H9 (cell line): Measurements from ENCODE around the gene TBC1D9. TPM values are rescaled to one million over a fixed set of nuclear protein-coding genes. Genes with fewer than 3 reads are reported as not detected.

Source experiments
- DNase-seq: peaks from one replicate; pipeline ENCODE4 v3.0.0-alpha.2; 2017
- H2AFZ ChIP-seq: one replicate; pipeline ENCODE4 v1.6.1; 2013; ENCODE audit warnings: mild to moderate bottlenecking, low read length, control low read depth, moderate library complexity
- H2AK5ac ChIP-seq: 2 replicates; pipeline ENCODE4 v1.6.1; 2013; ENCODE audit warnings: low read length, control low read depth, mixed read lengths; ENCODE audit not compliant: insufficient read length
- H2BK120ac ChIP-seq: one replicate; pipeline ENCODE4 v1.6.1; 2013; ENCODE audit warnings: low read depth, mild to moderate bottlenecking, low read length, control low read depth, inconsistent platforms; ENCODE audit not compliant: poor library complexity, severe bottlenecking
- H2BK12ac ChIP-seq: 2 replicates; pipeline ENCODE4 v1.6.1; 2013; ENCODE audit warnings: low read length, control low read depth, mixed read lengths, low read depth; ENCODE audit not compliant: insufficient read length
- H2BK15ac ChIP-seq: 2 replicates; pipeline ENCODE4 v1.6.1; 2013; ENCODE audit warnings: low read depth, low read length, control low read depth
- H2BK20ac ChIP-seq: one replicate; pipeline ENCODE4 v1.6.1; 2013; ENCODE audit warnings: low read depth, mild to moderate bottlenecking, low read length, control low read depth, inconsistent platforms; ENCODE audit not compliant: poor library complexity, severe bottlenecking
- H2BK5ac ChIP-seq: 2 replicates; pipeline ENCODE4 v1.6.1; 2013; ENCODE audit warnings: low read length, control low read depth, mixed read lengths; ENCODE audit not compliant: insufficient read length
- H3K14ac ChIP-seq: 2 replicates; pipeline ENCODE4 v1.6.1; 2013; ENCODE audit warnings: low read length, control low read depth; ENCODE audit not compliant: insufficient read depth
- H3K18ac ChIP-seq: 2 replicates; pipeline ENCODE4 v1.6.1; 2013; ENCODE audit warnings: low read depth, mild to moderate bottlenecking, mixed read lengths, low read length, control low read depth; ENCODE audit not compliant: insufficient read length
- H3K23ac ChIP-seq: 2 replicates; pipeline ENCODE4 v1.6.1; 2013; ENCODE audit warnings: low read length, control low read depth, mixed read lengths, low read depth; ENCODE audit not compliant: insufficient read length
- H3K23me2 ChIP-seq: 2 replicates; pipeline ENCODE4 v1.6.1; 2013; ENCODE audit warnings: low read depth, mild to moderate bottlenecking, mixed read lengths, low read length, control low read depth; ENCODE audit not compliant: insufficient read length, poor library complexity, severe bottlenecking
- H3K27ac ChIP-seq: 2 replicates; pipeline ENCODE4 v1.5.1; 2013; ENCODE audit warnings: low read length, control low read depth, mixed read lengths, low read depth; ENCODE audit not compliant: insufficient read length
- H3K27me3 ChIP-seq: 2 replicates; pipeline ENCODE4 v1.6.1; 2013; ENCODE audit warnings: low read length, control low read depth, inconsistent platforms; ENCODE audit not compliant: insufficient read depth
- H3K4ac ChIP-seq: 2 replicates; pipeline ENCODE4 v1.6.1; 2013; ENCODE audit warnings: low read depth, mild to moderate bottlenecking, control low read depth, inconsistent platforms, low read length, moderate library complexity
- H3K4me1 ChIP-seq: 2 replicates; pipeline ENCODE4 v1.6.1; 2013; ENCODE audit warnings: low read length, control low read depth, inconsistent platforms; ENCODE audit not compliant: insufficient read depth
- H3K4me2 ChIP-seq: 2 replicates; pipeline ENCODE4 v1.6.1; 2013; ENCODE audit warnings: low read length, control low read depth, mixed read lengths; ENCODE audit not compliant: insufficient read length, insufficient read depth
- H3K56ac ChIP-seq: 2 replicates; pipeline ENCODE4 v1.6.1; 2013; ENCODE audit warnings: low read depth, mild to moderate bottlenecking, mixed read lengths, low read length, control low read depth; ENCODE audit not compliant: insufficient read length
- H3K79me1 ChIP-seq: 2 replicates; pipeline ENCODE4 v1.6.1; 2013; ENCODE audit warnings: low read depth, mild to moderate bottlenecking, moderate library complexity, low read length, control low read depth, inconsistent platforms; ENCODE audit not compliant: insufficient read depth, poor library complexity, severe bottlenecking
- H3K79me2 ChIP-seq: 2 replicates; pipeline ENCODE4 v1.6.1; 2013; ENCODE audit warnings: low read length, control low read depth, inconsistent platforms; ENCODE audit not compliant: insufficient read depth
- H3K9ac ChIP-seq: 2 replicates; pipeline ENCODE4 v1.6.1; 2013; ENCODE audit warnings: low read length, control low read depth, mixed read lengths; ENCODE audit not compliant: insufficient read length; ENCODE audit errors: extremely low read depth
- H3K9me3 ChIP-seq: one replicate; pipeline ENCODE4 v1.6.1; 2013; ENCODE audit warnings: low read depth, low read length, inconsistent platforms; ENCODE audit not compliant: control insufficient read depth
- H3T11ph ChIP-seq: one replicate; pipeline ENCODE4 v1.6.1; 2013; ENCODE audit warnings: mild to moderate bottlenecking, low read length, control low read depth, inconsistent platforms
- H4K20me1 ChIP-seq: one replicate; pipeline ENCODE4 v1.6.1; 2013; ENCODE audit not compliant: control insufficient read depth, insufficient read length, insufficient read depth
- H4K5ac ChIP-seq: 2 replicates; pipeline ENCODE4 v1.6.1; 2013; ENCODE audit warnings: low read depth, mild to moderate bottlenecking, mixed read lengths, low read length, control low read depth; ENCODE audit not compliant: insufficient read length
- H4K8ac ChIP-seq: replicated peaks from 2 replicates; pipeline ENCODE4 v1.6.1; 2013; ENCODE audit warnings: low read length, control low read depth, mixed read lengths, low read depth; ENCODE audit not compliant: insufficient read length
- H4K91ac ChIP-seq: 2 replicates; pipeline ENCODE4 v1.6.1; 2013; ENCODE audit warnings: low read depth, mild to moderate bottlenecking, moderate library complexity, mixed read lengths, low read length, control low read depth; ENCODE audit not compliant: insufficient read length
- H3K27ac Mint-ChIP-seq, 3 experiments: 2 replicates in 2 of 3; 3 replicates in 1 of 3; pipeline ENCODE4 v1.8.0; 2020 to 2021; ENCODE audit warnings: mixed read lengths in 3 of 3, mild to moderate bottlenecking in 1 of 3, moderate library complexity in 1 of 3
- H3K27me3 Mint-ChIP-seq: 2 replicates; pipeline ENCODE4 v1.8.0; 2021; ENCODE audit warnings: low read depth, mild to moderate bottlenecking, moderate library complexity, mixed read lengths
- H3K36me3 Mint-ChIP-seq, 3 experiments: 2 replicates in 2 of 3; 3 replicates in 1 of 3; pipeline ENCODE4 v1.8.0; 2020 to 2021; ENCODE audit warnings: low read depth in 3 of 3, mixed read lengths in 3 of 3; ENCODE audit not compliant: insufficient read depth in 1 of 3
- H3K4me1 Mint-ChIP-seq, 2 experiments: 2 replicates each; pipeline ENCODE4 v1.8.0; 2020; ENCODE audit warnings: mixed read lengths in 2 of 2
- H3K4me3 Mint-ChIP-seq, 2 experiments: 2 replicates in 1 of 2; 3 replicates in 1 of 2; pipeline ENCODE4 v1.8.0; 2020 to 2021; ENCODE audit warnings: mild to moderate bottlenecking in 2 of 2, mixed read lengths in 2 of 2, moderate library complexity in 1 of 2
- H3K9me3 Mint-ChIP-seq, 2 experiments: 2 replicates in 1 of 2; 3 replicates in 1 of 2; pipeline ENCODE4 v1.8.0; 2020; ENCODE audit warnings: mild to moderate bottlenecking in 2 of 2, mixed read lengths in 2 of 2, moderate library complexity in 1 of 2
- WGBS: extraction: QIAGEN DNeasy Blood & Tissue Kit; methylation state at CpG from one replicate; pipeline ENCODE4 v1.1.7; 2013; ENCODE audit warnings: missing lambda C conversion rate, low lambda C conversion rate, mixed read lengths; ENCODE audit not compliant: insufficient read length; ENCODE audit errors: extremely low coverage; 5-methylcytosine and 5-hydroxymethylcytosine counted together
- total RNA-seq: library from RNA; stranded (reverse); gene quantifications from 2 replicates; pipeline ENCODE4 v1.2.1, GENCODE V29; 2021
- TF ChIP-seq, protein P1 (sequence below): fragments of 200-600 bp; sonication (generic); conservative IDR thresholded peaks from 3 replicates; pipeline ENCODE4 v1.8.0; 2021; ENCODE audit warnings: antibody characterized with exemption, mild to moderate bottlenecking

Gene TBC1D9
- total RNA-seq, 1 experiment from 2014 or later, result 0.63 TPM

DNA sequence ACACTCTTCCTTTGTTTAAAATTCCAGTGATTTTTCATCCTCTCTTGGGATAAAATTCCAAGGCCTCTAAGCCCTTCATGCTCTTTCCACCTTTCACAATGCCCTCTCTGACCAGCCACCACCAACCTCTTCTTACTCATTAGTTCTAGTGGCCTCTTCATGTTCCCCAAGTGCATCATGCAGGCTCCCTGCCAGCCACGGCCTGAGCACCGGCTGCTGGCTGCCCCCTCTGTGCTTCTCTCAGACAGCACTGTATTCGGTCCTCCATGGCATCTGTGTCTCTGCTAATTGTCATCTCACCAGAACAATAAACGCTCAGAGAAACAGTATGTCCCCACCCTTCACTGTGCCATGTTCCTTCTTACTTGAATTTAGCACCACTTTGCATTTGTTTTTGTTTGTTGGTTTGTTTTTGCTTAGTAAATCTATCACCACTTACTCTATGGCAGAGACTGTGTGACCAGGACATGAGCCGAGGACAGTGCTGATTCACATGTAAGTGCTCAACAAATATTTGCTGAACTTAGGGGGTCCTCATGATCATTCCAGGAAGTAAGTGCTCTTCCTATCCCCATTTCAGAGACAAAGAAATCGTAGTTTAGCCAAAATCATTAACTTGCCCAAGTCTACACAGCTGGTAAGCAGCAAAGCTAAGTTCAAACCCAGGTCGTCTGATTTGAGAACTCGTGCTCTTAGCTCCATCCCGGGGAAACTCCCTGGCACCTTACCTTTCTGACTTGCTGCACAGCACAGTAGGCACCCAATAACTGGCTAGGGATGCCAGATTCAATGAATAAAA lies 110.4 kb downstream of the TBC1D9 start:
- Mint-ChIP-seq H3K36me3 (no peaks in the 10 kb centered on the region; a peak in 1 of 7 replicates), H3K27me3 (no peaks in the 10 kb centered on the region), H3K4me3 (no peak overlapping the region; a peak in 1 of 5 replicates), H3K4me1 (peaks cover 39 to 45% of the 10 kb centered on the region in 2 experiments), H3K9me3 (no peaks in the 10 kb centered on the region), H3K27ac (no peak overlapping the region; a peak in 2 of 7 replicates)
- Histone ChIP-seq H2AFZ (no peak overlapping the region), H3K4me1 (no peaks in the 10 kb centered on the region), H3K23me2 (no peaks in the 10 kb centered on the region), H2BK120ac (no peak overlapping the region), H4K8ac (no peak overlapping the region), H3K4ac (no peak overlapping the region), H3T11ph (no peak overlapping the region), H2AK5ac (no peak overlapping the region), H3K4me2 (no peak overlapping the region), H3K23ac (no peak overlapping the region), H4K5ac (no peak overlapping the region), H4K20me1 (no peaks in the 10 kb centered on the region), H3K9ac (no peak overlapping the region), H2BK15ac (no peak overlapping the region), H3K79me2 (no peaks in the 10 kb centered on the region), H2BK5ac (no peak overlapping the region), H2BK20ac (no peak overlapping the region), H2BK12ac (no peak overlapping the region), H4K91ac (no peak overlapping the region), H3K14ac (no peak overlapping the region), H3K79me1 (no peaks in the 10 kb centered on the region), H3K56ac (no peak overlapping the region), H3K18ac (no peak overlapping the region), H3K27me3 (no peaks in the 10 kb centered on the region), H3K9me3 (no peaks in the 10 kb centered on the region), H3K27ac (no peak overlapping the region)
- WGBS, result no CpG with 5 or more reads among the region's 9 CpGs
- TF ChIP-seq, protein P1, sequence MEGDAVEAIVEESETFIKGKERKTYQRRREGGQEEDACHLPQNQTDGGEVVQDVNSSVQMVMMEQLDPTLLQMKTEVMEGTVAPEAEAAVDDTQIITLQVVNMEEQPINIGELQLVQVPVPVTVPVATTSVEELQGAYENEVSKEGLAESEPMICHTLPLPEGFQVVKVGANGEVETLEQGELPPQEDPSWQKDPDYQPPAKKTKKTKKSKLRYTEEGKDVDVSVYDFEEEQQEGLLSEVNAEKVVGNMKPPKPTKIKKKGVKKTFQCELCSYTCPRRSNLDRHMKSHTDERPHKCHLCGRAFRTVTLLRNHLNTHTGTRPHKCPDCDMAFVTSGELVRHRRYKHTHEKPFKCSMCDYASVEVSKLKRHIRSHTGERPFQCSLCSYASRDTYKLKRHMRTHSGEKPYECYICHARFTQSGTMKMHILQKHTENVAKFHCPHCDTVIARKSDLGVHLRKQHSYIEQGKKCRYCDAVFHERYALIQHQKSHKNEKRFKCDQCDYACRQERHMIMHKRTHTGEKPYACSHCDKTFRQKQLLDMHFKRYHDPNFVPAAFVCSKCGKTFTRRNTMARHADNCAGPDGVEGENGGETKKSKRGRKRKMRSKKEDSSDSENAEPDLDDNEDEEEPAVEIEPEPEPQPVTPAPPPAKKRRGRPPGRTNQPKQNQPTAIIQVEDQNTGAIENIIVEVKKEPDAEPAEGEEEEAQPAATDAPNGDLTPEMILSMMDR, result no peak
- DNase-seq, result no peak
